ENCODE data around the gene CNP.

CNP gene

DNA sequence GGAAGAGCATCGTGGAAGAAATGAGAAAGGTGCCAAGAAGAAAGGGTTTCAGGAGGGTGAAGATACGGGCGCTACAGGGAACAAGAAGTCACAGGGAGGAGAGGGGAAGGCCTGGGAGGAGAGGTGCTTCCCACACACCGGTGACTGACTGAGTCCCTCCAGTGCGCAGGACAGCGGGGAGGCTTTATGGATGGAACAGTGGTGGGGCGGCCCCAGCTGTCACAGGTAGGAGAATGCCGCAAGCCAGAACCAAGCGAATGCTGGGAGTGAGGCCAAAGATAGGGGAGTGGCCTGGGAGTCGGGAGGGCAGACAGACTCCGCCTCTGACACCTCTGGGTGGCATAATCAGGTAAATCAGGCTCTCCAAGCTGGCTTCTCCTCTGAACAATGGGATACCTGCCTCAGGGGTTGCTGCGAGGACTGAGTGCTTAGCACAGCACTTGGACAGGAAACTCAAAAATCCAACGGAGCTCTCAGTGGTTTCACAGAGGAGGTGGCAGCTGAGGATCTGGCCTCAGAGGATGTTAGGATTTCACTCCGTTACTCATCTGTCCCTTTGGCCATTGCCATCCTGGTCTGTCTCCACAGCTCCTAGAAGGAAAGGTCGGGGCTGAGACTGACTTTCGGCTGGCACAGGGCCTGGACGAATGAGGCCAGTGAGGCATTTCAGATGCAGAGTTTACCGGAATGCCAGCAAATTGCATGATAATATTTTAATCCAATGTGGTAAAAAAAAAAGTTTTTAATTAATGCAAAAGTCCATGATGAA is 717 bp upstream of the CNP start:
- H3K36me3 ChIP-seq (ENCODE audit: control insufficient read depth, insufficient read depth, low read length, severe bottlenecking) = peaks cover 20% of the 10 kb centered on the region
- DNase-seq (ENCODE audit: low read depth) = peak; percentile 65
- H3K4me3 ChIP-seq (ENCODE audit: low read length) = peak overlapping the region; percentile 94

DNA sequence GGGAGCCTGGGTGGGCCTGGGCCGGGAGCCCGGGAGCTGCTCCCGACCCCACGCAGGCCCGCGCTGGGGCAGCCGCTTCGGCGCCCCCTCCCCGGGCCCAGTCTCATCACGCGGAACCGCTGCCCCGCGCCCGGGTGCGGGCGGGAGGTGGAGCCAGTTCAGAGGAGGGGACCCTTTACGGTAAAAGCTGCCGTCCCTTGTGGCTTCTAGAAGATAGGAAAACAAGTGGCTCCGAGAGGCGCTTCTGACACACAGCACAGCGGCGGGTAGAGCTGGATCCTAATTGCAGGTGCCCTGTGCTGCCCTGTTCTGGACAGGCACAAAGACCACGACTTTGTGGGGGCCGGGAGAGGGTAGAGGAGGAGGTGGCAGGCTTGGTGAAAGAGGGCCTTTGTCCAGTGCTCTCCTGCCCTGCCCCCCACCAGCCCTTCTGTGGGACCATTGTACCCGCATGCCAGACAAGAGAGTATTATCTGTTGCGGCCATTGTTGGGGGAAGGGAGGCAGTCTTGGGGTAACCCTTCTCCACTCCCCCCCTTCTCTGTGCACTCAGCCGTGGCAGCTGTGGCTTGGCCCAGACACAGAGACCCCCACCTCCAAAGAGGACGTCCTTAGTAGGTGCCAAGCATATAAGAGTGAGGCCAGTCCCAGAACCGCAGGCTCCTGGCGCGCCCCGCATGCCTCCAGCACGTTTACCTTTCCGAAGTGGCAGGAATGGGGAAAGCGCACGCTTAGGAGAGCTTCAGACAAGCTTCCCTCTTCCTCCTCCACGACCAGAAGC is 736 bp downstream of the CNP start:
- H3K27me3 ChIP-seq (replicated peaks; ENCODE audit: control insufficient read depth, insufficient read depth, low read length) = no peaks in the 10 kb centered on the region
- H3K4me1 ChIP-seq (ENCODE audit: control insufficient read depth, insufficient read depth, low read length) = peaks cover 36% of the 10 kb centered on the region
- peak; percentile 9 for DNase-seq (ENCODE audit: low read depth)
- peaks cover 31% of the 10 kb centered on the region for H3K36me3 ChIP-seq (ENCODE audit: control insufficient read depth, insufficient read depth, low read length, severe bottlenecking)
- H3K9me3 ChIP-seq (ENCODE audit: control insufficient read depth, low read length) = no peaks in the 10 kb centered on the region
- H3K4me3 ChIP-seq (ENCODE audit: low read length) = peak overlapping the region; percentile 94
- H3K9ac ChIP-seq (ENCODE audit: low read length) = peak overlapping the region; percentile 98

More for the DNA sequence above, 717 bp upstream of the CNP start:
- peak overlapping the region; percentile 98 for H3K9ac ChIP-seq (ENCODE audit: low read length)
- no peaks in the 10 kb centered on the region for H3K9me3 ChIP-seq (ENCODE audit: control insufficient read depth, low read length)
- H3K27me3 ChIP-seq (replicated peaks; ENCODE audit: control insufficient read depth, insufficient read depth, low read length) = peaks cover 6% of the 10 kb centered on the region
- H3K4me1 ChIP-seq (ENCODE audit: control insufficient read depth, insufficient read depth, low read length) = peaks cover 36% of the 10 kb centered on the region

DNA sequence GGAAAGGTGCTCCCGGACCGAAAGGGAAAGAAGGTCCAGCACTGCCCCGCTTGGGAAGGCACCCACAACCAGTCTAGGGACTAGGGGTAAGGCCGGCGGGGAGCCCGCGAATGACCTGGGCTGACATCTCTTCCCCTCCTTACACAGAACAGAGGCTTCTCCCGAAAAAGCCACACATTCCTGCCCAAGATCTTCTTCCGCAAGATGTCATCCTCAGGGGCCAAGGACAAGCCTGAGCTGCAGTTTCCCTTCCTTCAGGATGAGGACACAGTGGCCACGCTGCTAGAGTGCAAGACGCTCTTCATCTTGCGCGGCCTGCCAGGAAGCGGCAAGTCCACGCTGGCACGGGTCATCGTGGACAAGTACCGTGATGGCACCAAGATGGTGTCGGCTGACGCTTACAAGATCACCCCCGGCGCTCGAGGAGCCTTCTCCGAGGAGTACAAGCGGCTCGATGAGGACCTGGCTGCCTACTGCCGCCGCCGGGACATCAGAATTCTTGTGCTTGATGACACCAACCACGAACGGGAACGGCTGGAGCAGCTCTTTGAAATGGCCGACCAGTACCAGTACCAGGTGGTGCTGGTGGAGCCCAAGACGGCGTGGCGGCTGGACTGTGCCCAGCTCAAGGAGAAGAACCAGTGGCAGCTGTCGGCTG is 1.5 kb downstream of the CNP start:
- H3K27me3 ChIP-seq (replicated peaks; ENCODE audit: control insufficient read depth, insufficient read depth, low read length) = no peaks in the 10 kb centered on the region
- peak overlapping the region; percentile 94 for H3K4me3 ChIP-seq (ENCODE audit: low read length)
- DNase-seq (ENCODE audit: low read depth) = no peak
- no peaks in the 10 kb centered on the region for H3K9me3 ChIP-seq (ENCODE audit: control insufficient read depth, low read length)
- H3K9ac ChIP-seq (ENCODE audit: low read length) = peak overlapping the region; percentile 98
- H3K4me1 ChIP-seq (ENCODE audit: control insufficient read depth, insufficient read depth, low read length) = peaks cover 31% of the 10 kb centered on the region
- peaks cover 38% of the 10 kb centered on the region for H3K36me3 ChIP-seq (ENCODE audit: control insufficient read depth, insufficient read depth, low read length, severe bottlenecking)

DNA sequence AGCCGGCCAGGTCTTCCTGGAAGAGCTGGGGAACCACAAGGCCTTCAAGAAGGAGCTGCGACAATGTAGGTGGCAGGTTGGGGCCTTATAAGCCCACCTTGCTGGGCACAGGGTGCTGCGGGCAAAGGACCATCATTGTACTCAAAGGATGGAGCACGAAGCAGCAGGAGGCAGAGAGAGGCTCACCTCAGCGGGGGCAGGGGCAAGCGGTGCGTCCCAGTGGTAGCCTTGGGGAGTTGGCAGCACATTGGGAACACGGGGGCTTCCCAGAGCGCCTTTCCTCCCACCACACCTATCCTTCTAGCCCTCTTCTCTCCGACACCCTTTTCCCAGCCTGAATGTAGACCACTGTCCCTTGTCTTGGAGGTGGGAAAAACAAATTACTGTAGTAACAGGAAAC is 2.1 kb downstream of the CNP start:
- no peaks in the 10 kb centered on the region for H3K9me3 ChIP-seq (ENCODE audit: control insufficient read depth, low read length)
- no peak overlapping the region for H3K9ac ChIP-seq (ENCODE audit: low read length)
- DNase-seq (ENCODE audit: low read depth) = no peak
- peaks cover 45% of the 10 kb centered on the region for H3K36me3 ChIP-seq (ENCODE audit: control insufficient read depth, insufficient read depth, low read length, severe bottlenecking)
- no peaks in the 10 kb centered on the region for H3K27me3 ChIP-seq (replicated peaks; ENCODE audit: control insufficient read depth, insufficient read depth, low read length)
- H3K4me1 ChIP-seq (ENCODE audit: control insufficient read depth, insufficient read depth, low read length) = peaks cover 28% of the 10 kb centered on the region
- no peak overlapping the region for H3K4me3 ChIP-seq (ENCODE audit: low read length)

DNA sequence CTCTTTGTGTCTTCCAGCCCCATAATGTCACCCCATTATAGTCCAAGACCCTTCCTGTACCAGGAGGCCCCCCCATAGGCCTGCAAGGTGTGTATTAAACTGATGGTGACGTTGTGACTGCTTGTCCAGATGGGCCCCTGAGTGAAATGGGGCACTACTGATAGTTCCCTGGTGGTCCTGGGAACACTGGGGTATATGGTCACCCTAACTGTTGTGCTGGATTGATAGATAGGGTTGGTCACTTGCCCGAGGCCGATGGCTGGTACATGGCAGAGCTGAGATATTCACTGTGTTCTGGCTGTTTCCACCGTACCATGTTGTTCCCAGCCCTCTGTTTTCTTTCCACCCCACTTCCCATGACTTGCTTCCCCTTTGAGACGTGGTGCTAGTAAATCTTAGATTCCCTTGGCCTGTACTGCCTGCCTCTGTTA is 4.3 kb downstream of the CNP start:
- no peak for DNase-seq (ENCODE audit: low read depth)
- H3K27me3 ChIP-seq (replicated peaks; ENCODE audit: control insufficient read depth, insufficient read depth, low read length) = no peaks in the 10 kb centered on the region
- H3K36me3 ChIP-seq (ENCODE audit: control insufficient read depth, insufficient read depth, low read length, severe bottlenecking) = peaks cover 67% of the 10 kb centered on the region
- H3K4me1 ChIP-seq (ENCODE audit: control insufficient read depth, insufficient read depth, low read length) = peaks cover 30% of the 10 kb centered on the region
- no peak overlapping the region for H3K9ac ChIP-seq (ENCODE audit: low read length)
- H3K4me3 ChIP-seq (ENCODE audit: low read length) = no peak overlapping the region
- no peaks in the 10 kb centered on the region for H3K9me3 ChIP-seq (ENCODE audit: control insufficient read depth, low read length)

DNA sequence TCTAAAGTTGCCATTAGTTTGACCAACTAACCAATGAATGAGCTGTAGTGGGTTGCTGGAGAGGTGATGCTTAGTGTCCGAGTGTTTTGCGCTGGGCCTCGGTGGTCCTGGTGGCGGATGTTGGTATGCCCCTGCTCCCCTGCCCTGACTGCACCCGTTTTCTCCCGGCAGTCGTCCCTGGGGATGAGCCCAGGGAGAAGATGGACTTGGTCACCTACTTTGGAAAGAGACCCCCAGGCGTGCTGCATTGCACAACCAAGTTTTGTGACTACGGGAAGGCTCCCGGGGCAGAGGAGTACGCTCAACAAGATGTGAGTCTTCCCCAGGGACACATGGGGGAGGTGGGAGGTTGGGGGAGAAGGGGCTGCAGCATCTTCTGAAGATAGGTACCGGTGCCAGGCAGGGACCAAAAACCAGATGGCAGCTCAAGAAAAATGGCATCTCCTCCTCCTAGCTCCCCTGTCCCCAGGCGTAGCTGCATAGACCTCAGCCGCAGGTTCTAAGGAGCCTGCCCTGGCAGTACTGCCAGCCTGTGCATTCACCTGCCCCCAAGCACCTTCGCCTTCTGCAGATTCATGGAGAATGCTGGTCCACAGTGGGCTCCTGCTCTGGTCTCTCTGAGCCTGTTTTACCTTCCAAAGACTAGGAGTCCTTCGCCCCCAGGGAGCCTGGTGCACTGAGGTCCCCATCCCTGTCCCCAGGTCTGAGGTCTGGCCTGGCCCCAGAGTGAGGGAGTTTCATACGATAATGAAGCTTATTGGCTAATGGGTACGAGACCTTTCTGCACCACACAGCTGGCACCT is 5.3 kb downstream of the CNP start:
- no peak for DNase-seq (ENCODE audit: low read depth)
- Histone ChIP-seq H3K9me3 (ENCODE audit: control insufficient read depth, low read length) (no peaks in the 10 kb centered on the region), H3K4me3 (ENCODE audit: low read length) (no peak overlapping the region), H3K27me3 (replicated peaks; ENCODE audit: control insufficient read depth, insufficient read depth, low read length) (no peaks in the 10 kb centered on the region), H3K4me1 (ENCODE audit: control insufficient read depth, insufficient read depth, low read length) (peaks cover 37% of the 10 kb centered on the region), H3K9ac (ENCODE audit: low read length) (no peak overlapping the region), H3K36me3 (ENCODE audit: control insufficient read depth, insufficient read depth, low read length, severe bottlenecking) (peaks cover 76% of the 10 kb centered on the region)

DNA sequence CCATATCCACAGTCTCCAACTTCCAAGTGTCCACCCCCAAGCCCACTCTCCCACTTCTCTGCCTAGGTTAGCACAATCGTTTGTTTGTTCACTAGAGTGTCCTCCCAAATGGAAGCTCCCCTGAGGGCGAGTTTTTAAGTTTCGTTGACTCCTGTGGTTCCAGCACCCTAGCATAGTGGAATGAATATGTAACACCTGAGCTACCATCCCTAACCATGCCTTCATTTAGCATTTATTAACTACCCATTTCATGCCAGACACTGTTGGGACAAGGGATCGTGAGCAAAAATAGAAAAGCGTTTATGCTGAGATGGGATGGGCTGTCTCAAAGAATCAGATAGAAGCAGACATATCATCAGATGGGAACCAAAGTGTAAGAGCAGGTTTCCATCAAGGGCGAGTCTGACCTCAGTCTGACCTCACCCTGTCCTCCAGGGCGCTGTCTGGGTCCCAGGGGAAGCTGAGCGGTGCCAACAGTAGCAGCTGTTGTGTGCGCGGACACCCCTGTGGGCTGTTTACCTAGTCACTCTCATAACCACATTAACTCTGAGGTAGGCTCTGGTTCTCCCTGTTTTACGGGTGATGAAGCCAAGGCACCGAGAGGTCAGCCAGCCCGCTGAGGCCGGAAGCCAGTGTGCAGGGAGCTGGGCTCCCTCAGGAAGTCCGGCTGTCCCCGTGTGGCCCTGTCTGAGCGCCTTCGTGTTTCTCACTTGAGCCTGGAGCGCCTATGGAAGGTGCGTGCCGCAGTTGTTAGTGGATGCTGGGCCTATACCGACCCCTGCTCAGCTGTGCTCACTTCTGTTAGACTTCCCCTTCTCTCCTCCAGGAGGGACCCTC is 6.2 kb downstream of the CNP start:
- peaks cover 42% of the 10 kb centered on the region for H3K4me1 ChIP-seq (ENCODE audit: control insufficient read depth, insufficient read depth, low read length)
- no peak for DNase-seq (ENCODE audit: low read depth)
- H3K9me3 ChIP-seq (ENCODE audit: control insufficient read depth, low read length) = no peaks in the 10 kb centered on the region
- peak overlapping the region; percentile 28 for H3K9ac ChIP-seq (ENCODE audit: low read length)
- peaks cover 85% of the 10 kb centered on the region for H3K36me3 ChIP-seq (ENCODE audit: control insufficient read depth, insufficient read depth, low read length, severe bottlenecking)
- H3K4me3 ChIP-seq (ENCODE audit: low read length) = no peak overlapping the region
- no peaks in the 10 kb centered on the region for H3K27me3 ChIP-seq (replicated peaks; ENCODE audit: control insufficient read depth, insufficient read depth, low read length)

DNA sequence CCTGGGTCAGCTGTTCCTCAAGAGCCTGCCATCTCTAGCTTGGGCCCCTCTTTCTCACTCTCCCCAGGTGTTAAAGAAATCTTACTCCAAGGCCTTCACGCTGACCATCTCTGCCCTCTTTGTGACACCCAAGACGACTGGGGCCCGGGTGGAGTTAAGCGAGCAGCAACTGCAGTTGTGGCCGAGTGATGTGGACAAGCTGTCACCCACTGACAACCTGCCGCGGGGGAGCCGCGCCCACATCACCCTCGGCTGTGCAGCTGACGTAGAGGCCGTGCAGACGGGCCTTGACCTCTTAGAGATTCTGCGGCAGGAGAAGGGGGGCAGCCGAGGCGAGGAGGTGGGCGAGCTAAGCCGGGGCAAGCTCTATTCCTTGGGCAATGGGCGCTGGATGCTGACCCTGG is 6.8 kb downstream of the CNP start:
- peak overlapping the region; percentile 28 for H3K9ac ChIP-seq (ENCODE audit: low read length)
- no peak overlapping the region for H3K4me3 ChIP-seq (ENCODE audit: low read length)
- H3K9me3 ChIP-seq (ENCODE audit: control insufficient read depth, low read length) = no peaks in the 10 kb centered on the region
- H3K27me3 ChIP-seq (replicated peaks; ENCODE audit: control insufficient read depth, insufficient read depth, low read length) = no peaks in the 10 kb centered on the region
- peaks cover 83% of the 10 kb centered on the region for H3K36me3 ChIP-seq (ENCODE audit: control insufficient read depth, insufficient read depth, low read length, severe bottlenecking)
- peaks cover 38% of the 10 kb centered on the region for H3K4me1 ChIP-seq (ENCODE audit: control insufficient read depth, insufficient read depth, low read length)
- DNase-seq (ENCODE audit: low read depth) = no peak

DNA sequence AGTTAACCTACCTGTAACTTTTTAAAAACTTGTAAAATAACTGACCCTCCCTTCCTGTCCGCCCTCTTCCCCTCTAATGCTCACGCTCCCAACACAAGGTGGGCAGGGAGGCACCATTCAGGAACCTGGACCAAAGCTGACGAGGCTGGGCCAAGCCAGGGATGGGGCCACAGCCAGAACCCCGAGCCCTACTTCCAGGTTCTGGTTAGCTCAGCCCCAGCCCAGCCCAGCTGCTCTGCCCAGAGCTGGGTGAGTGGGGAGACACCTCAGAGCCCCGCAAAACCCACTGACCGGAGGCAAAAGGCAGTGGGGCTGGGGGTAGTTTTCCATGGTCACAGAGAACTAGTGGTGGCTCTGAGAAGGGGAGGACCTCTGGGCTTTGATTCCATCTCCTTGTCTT is 7.4 kb downstream of the CNP start:
- H3K4me3 ChIP-seq (ENCODE audit: low read length) = no peak overlapping the region
- H3K9ac ChIP-seq (ENCODE audit: low read length) = no peak overlapping the region
- no peaks in the 10 kb centered on the region for H3K27me3 ChIP-seq (replicated peaks; ENCODE audit: control insufficient read depth, insufficient read depth, low read length)
- peaks cover 35% of the 10 kb centered on the region for H3K4me1 ChIP-seq (ENCODE audit: control insufficient read depth, insufficient read depth, low read length)
- no peaks in the 10 kb centered on the region for H3K9me3 ChIP-seq (ENCODE audit: control insufficient read depth, low read length)
- peaks cover 80% of the 10 kb centered on the region for H3K36me3 ChIP-seq (ENCODE audit: control insufficient read depth, insufficient read depth, low read length, severe bottlenecking)
- no peak for DNase-seq (ENCODE audit: low read depth)

DNA sequence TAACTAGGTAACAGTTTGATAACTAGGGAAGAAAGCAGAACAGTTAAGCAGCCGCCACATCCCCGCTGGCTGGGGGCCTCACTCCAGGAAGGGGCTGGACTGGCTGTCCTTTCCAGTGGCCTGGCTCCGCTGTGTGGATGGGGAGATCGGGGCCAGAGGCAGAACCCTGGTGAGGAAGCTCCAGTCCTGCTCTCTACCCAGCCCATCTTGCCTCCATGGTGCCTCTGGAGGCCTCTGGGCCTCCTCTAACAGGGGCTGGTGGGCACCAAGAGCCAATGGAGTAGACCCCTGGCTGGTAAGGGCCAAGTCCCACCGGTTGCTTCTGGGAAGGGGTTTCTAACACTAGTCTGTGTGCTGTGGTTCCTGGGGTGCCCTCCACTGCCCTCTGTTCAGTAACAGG is 8.1 kb downstream of the CNP start:
- H3K36me3 ChIP-seq (ENCODE audit: control insufficient read depth, insufficient read depth, low read length, severe bottlenecking) = peaks cover 80% of the 10 kb centered on the region
- no peaks in the 10 kb centered on the region for H3K9me3 ChIP-seq (ENCODE audit: control insufficient read depth, low read length)
- H3K9ac ChIP-seq (ENCODE audit: low read length) = peak overlapping the region; percentile 21
- H3K27me3 ChIP-seq (replicated peaks; ENCODE audit: control insufficient read depth, insufficient read depth, low read length) = no peaks in the 10 kb centered on the region
- no peak for DNase-seq (ENCODE audit: low read depth)
- H3K4me1 ChIP-seq (ENCODE audit: control insufficient read depth, insufficient read depth, low read length) = peaks cover 35% of the 10 kb centered on the region
- H3K4me3 ChIP-seq (ENCODE audit: low read length) = no peak overlapping the region
